ENCODE data around the gene HTR3A.
"Not testable (repeated sequence)": the region's sequence is repeated elsewhere in the genome, so short reads cannot be mapped to it uniquely, and the experiment has no call there.

HTR3A gene

GRCh38 chr11:113974741-113975470, at the start of gene HTR3A:
HTR3A (plus strand) TSS chr11:113975108; CDS start chr11:113975326, 218 bp downstream.
- DNase-seq, result no peak

- no peak for DNase-seq
These were observed 48.4 kb upstream of the HTR3A start for GRCh38 chr11:113926273-113927197.

GRCh38 chr11:113928311-113928710, 46.6 kb upstream of the HTR3A start:
- no peak for DNase-seq

GRCh38 chr11:113932788-113933187, 42.1 kb upstream of the HTR3A start:
- DNase-seq, result no peak

- DNase-seq, result not testable (repeated sequence)
These were observed 40.7 kb upstream of the HTR3A start for GRCh38 chr11:113934193-113934592.

- no peak for DNase-seq
These were observed 40.1 kb upstream of the HTR3A start for GRCh38 chr11:113934761-113935160.

GRCh38 chr11:113935858-113936257, 39.0 kb upstream of the HTR3A start:
- no peak for DNase-seq

GRCh38 chr11:113937918-113938317, 37.0 kb upstream of the HTR3A start:
- DNase-seq, result no peak

- DNase-seq, result no peak
These were observed 32.7 kb upstream of the HTR3A start for GRCh38 chr11:113942256-113942655.

GRCh38 chr11:113946162-113946561, 28.7 kb upstream of the HTR3A start:
- not testable (repeated sequence) for DNase-seq

GRCh38 chr11:113947994-113948393, 26.9 kb upstream of the HTR3A start:
- DNase-seq, result no peak

- no peak for DNase-seq
These were observed 25.0 kb upstream of the HTR3A start for GRCh38 chr11:113949891-113950290.

- no peak for DNase-seq
These were observed 23.4 kb upstream of the HTR3A start for GRCh38 chr11:113951537-113951936.

GRCh38 chr11:113952070-113952469, 22.8 kb upstream of the HTR3A start:
- DNase-seq, result no peak

- DNase-seq, result no peak
These were observed 22.3 kb upstream of the HTR3A start for GRCh38 chr11:113952588-113952987.

- no peak for DNase-seq
These were observed 20.7 kb upstream of the HTR3A start for GRCh38 chr11:113954235-113954634.

- no peak for DNase-seq
These were observed 17.9 kb upstream of the HTR3A start for GRCh38 chr11:113956986-113957385.

GRCh38 chr11:113960702-113961330, 14.1 kb upstream of the HTR3A start:
- DNase-seq, result no peak

GRCh38 chr11:113967361-113967760, 7.5 kb upstream of the HTR3A start:
- DNase-seq, result no peak

- DNase-seq, result no peak
These were observed 3.3 kb upstream of the HTR3A start for GRCh38 chr11:113971506-113972195.

- DNase-seq, result no peak
These were observed 2.2 kb downstream of the HTR3A start for GRCh38 chr11:113977071-113977490.

- no peak for DNase-seq
These were observed 2.8 kb downstream of the HTR3A start for GRCh38 chr11:113977701-113978100.

GRCh38 chr11:113979431-113979830, 4.5 kb downstream of the HTR3A start:
- DNase-seq, result no peak
